ENCODE measurements around the gene CA7.

Gene CA7

GRCh38 chr16:66899310-66899944, 55.2 kb downstream of the CA7 start:
- no peak for DNase-seq

- DNase-seq: no peak
Observed at GRCh38 chr16:66899945-66900710, 55.9 kb downstream of the CA7 start.

GRCh38 chr16:66900721-66901441, 56.7 kb downstream of the CA7 start:
- no peak for DNase-seq

GRCh38 chr16:66901626-66902025, 57.4 kb downstream of the CA7 start:
- no peak for DNase-seq

GRCh38 chr16:66902648-66903543, 58.7 kb downstream of the CA7 start:
- no peak for DNase-seq
